ENCODE results near the gene CTSV.

Gene CTSV

GRCh38 chr9:97053717-97054116, 14.8 kb upstream of the CTSV start:
- no peak for TF ChIP-seq TSHZ2 (CRISPR knock-in tag; IDR thresholded peaks at IDR 0.05)
- ATAC-seq, result no peak

GRCh38 chr9:97052735-97053134, 13.8 kb upstream of the CTSV start:
- no peak for ATAC-seq
- TF ChIP-seq ZNF565 (CRISPR knock-in tag; conservative IDR thresholded peaks at IDR 0.05; ENCODE audit: low read depth) (no peak), BACH2 (CRISPR knock-in tag; IDR thresholded peaks at IDR 0.05; ENCODE audit: borderline replicate concordance) (no peak), POU6F1 (CRISPR knock-in tag; IDR thresholded peaks at IDR 0.05; ENCODE audit: borderline replicate concordance, low read depth) (no peak), ISL1 (CRISPR knock-in tag; IDR thresholded peaks at IDR 0.05) (no peak), RARB (CRISPR knock-in tag; IDR thresholded peaks at IDR 0.05) (no peak), ZNF70 (CRISPR knock-in tag; IDR thresholded peaks at IDR 0.05) (no peak)

- ATAC-seq, result peak; percentile 64
- no peak for TF ChIP-seq ARNTL (CRISPR knock-in tag; IDR thresholded peaks at IDR 0.05; ENCODE audit: borderline replicate concordance, low read depth)
- TF ChIP-seq CREB5 (CRISPR knock-in tag; IDR thresholded peaks at IDR 0.05; ENCODE audit: low read depth), result no peak
- TF ChIP-seq ZNF8 (CRISPR knock-in tag; IDR thresholded peaks at IDR 0.05), result no peak
- no peak for TF ChIP-seq PPARA (CRISPR knock-in tag; IDR thresholded peaks at IDR 0.05; ENCODE audit: borderline replicate concordance)
- TF ChIP-seq ZNF70 (CRISPR knock-in tag; IDR thresholded peaks at IDR 0.05), result no peak
- TF ChIP-seq CSRNP3 (CRISPR knock-in tag; IDR thresholded peaks at IDR 0.05), result no peak
- TF ChIP-seq PATZ1 (CRISPR knock-in tag; IDR thresholded peaks at IDR 0.05; ENCODE audit: borderline replicate concordance), result no peak
- no peak for TF ChIP-seq ZFP30 (CRISPR knock-in tag; IDR thresholded peaks at IDR 0.05)
- no peak for TF ChIP-seq TOX (CRISPR knock-in tag; IDR thresholded peaks at IDR 0.05; ENCODE audit: borderline replicate concordance)
- TF ChIP-seq POU6F1 (CRISPR knock-in tag; IDR thresholded peaks at IDR 0.05; ENCODE audit: borderline replicate concordance, low read depth), result no peak
- TF ChIP-seq GLIS3 (CRISPR knock-in tag; IDR thresholded peaks at IDR 0.05), result no peak
- no peak for TF ChIP-seq ISL1 (CRISPR knock-in tag; IDR thresholded peaks at IDR 0.05)
- TF ChIP-seq RARB (CRISPR knock-in tag; IDR thresholded peaks at IDR 0.05), result no peak
- TF ChIP-seq ESRRG (CRISPR knock-in tag; IDR thresholded peaks at IDR 0.05), result no peak
- TF ChIP-seq SNAI2 (CRISPR knock-in tag; IDR thresholded peaks at IDR 0.05), result no peak
- TF ChIP-seq TSHZ2 (CRISPR knock-in tag; IDR thresholded peaks at IDR 0.05), result no peak
- no peak for TF ChIP-seq ZNF565 (CRISPR knock-in tag; conservative IDR thresholded peaks at IDR 0.05; ENCODE audit: low read depth)
- TF ChIP-seq OSR1 (CRISPR knock-in tag; IDR thresholded peaks at IDR 0.05), result no peak
These were observed 7.3 kb upstream of the CTSV start for GRCh38 chr9:97046228-97046627.

Data from SK-N-SH treated with all-trans-retinoic acid at 6 μM for 48 hours (cell line).